Activated T-cell treated with anti-CD3 and anti-CD28 coated beads for 1 hour (primary cell): ENCODE data around the gene RAD54L2.
"Not testable (repeated sequence)": the region's sequence is repeated elsewhere in the genome, so short reads cannot be mapped to it uniquely, and the experiment has no call there.

Experiments
- DNase-seq: peaks from one replicate; pipeline ENCODE4 v3.0.0-alpha.2; 2020; ENCODE audit warnings: low read depth

Gene RAD54L2

GRCh38 chr3:51538459-51539290 lies at the start of gene RAD54L2:
RAD54L2 (plus strand) TSS chr3:51538719; CDS start chr3:51590421, 51,702 bp downstream.
- peak; percentile 75 for DNase-seq

GRCh38 chr3:51498876-51499738 lies 39.4 kb upstream of the RAD54L2 start:
- DNase-seq: peak; percentile 63

- DNase-seq: no peak
These were observed 37.8 kb upstream of the RAD54L2 start for GRCh38 chr3:51500632-51501131.

GRCh38 chr3:51501833-51502561 lies 36.5 kb upstream of the RAD54L2 start:
- peak; percentile 73 for DNase-seq

- DNase-seq: no peak
These were observed 36.0 kb upstream of the RAD54L2 start for GRCh38 chr3:51502562-51502910.

- no peak for DNase-seq
These were observed 35.5 kb upstream of the RAD54L2 start for GRCh38 chr3:51503007-51503406.

GRCh38 chr3:51508255-51508654 lies 30.3 kb upstream of the RAD54L2 start:
- no peak for DNase-seq

- no peak for DNase-seq
These were observed 27.5 kb upstream of the RAD54L2 start for GRCh38 chr3:51510996-51511395.

GRCh38 chr3:51514210-51514609 lies 24.3 kb upstream of the RAD54L2 start:
- DNase-seq: no peak

- no peak for DNase-seq
These were observed 18.7 kb upstream of the RAD54L2 start for GRCh38 chr3:51519848-51520247.

- DNase-seq: not testable (repeated sequence)
These were observed 17.4 kb upstream of the RAD54L2 start for GRCh38 chr3:51520906-51521730.

- no peak for DNase-seq
These were observed 16.1 kb upstream of the RAD54L2 start for GRCh38 chr3:51522273-51522962.

GRCh38 chr3:51524874-51525273 lies 13.6 kb upstream of the RAD54L2 start:
- DNase-seq: not testable (repeated sequence)

GRCh38 chr3:51530485-51530884 lies 8.0 kb upstream of the RAD54L2 start:
- DNase-seq: no peak

GRCh38 chr3:51535146-51536019 lies 3.1 kb upstream of the RAD54L2 start:
- DNase-seq: no peak

GRCh38 chr3:51537631-51538030 lies 888 bp upstream of the RAD54L2 start:
- DNase-seq: not testable (repeated sequence)

GRCh38 chr3:51538115-51538458 lies 432 bp upstream of the RAD54L2 start:
- no peak for DNase-seq

GRCh38 chr3:51539291-51539941 lies 897 bp downstream of the RAD54L2 start:
- DNase-seq: peak; percentile 3

GRCh38 chr3:51542596-51542995 lies 4.1 kb downstream of the RAD54L2 start:
- not testable (repeated sequence) for DNase-seq
